Measurements from ENCODE around the gene STK32B. TPM values are rescaled to one million over a fixed set of nuclear protein-coding genes. Genes with fewer than 3 reads are reported as not detected.
A peak's percentile ranks its signal among the peaks of the same experiment; 100 is the strongest.

Gene STK32B
- total and polyA plus RNA-seq, 2 experiments from 2014 or later = 0.71 to 2.3 TPM

DNA sequence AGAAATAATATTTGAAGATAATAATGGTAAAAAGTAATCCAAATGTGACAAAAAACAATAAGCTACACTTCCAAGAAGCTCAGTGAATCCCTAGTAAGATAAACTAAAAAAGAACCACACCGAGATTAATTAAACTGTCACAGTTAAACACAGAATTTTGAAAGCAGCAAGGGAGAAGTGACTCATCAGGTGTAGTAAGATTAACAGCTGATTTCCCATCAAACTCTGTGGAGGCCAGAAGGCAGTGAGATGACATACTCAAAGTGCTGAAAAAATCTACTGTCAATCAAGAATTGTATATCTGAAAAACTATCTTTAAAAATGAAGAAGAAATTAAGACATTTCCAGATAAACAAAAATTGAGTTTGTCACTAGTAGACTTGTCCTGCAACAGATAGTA is 35.3 kb downstream of the STK32B start:
- ATAC-seq = no peak
- Histone ChIP-seq H3K4me2 (no peak overlapping the region), H4K20me1 (replicated peaks; ENCODE audit: insufficient read depth) (no peaks in the 10 kb centered on the region), H3K9me2 (ENCODE audit: insufficient read depth) (no peaks in the 10 kb centered on the region), H3F3A (replicated peaks; ENCODE audit: low read depth) (no peaks in the 10 kb centered on the region), H3K27ac (ENCODE audit: low read depth) (no peak overlapping the region), H2AFZ (no peak overlapping the region), H3K27me3 (ENCODE audit: insufficient read depth) (no peaks in the 10 kb centered on the region), H3K36me3 (ENCODE audit: insufficient read depth) (no peaks in the 10 kb centered on the region), H3K79me2 (replicated peaks; ENCODE audit: insufficient read depth) (no peaks in the 10 kb centered on the region), H3K4me3 (no peak overlapping the region), H3K4me1 (ENCODE audit: insufficient read depth) (no peaks in the 10 kb centered on the region)
- no peaks in the 10 kb centered on the region for H3K27me3 Mint-ChIP-seq (ENCODE audit: insufficient read depth, low read depth, poor library complexity)
- TF ChIP-seq EZH2phosphoT487 (IDR thresholded peaks at IDR 0.05; ENCODE audit: unreplicated experiment) (no peak), STAT1 (IDR thresholded peaks at IDR 0.05; ENCODE audit: unreplicated experiment) (no peak), ZNF331 (CRISPR knock-in tag; IDR thresholded peaks at IDR 0.05; ENCODE audit: low read depth) (no peak)
- TF ChIP-seq, protein P1, sequence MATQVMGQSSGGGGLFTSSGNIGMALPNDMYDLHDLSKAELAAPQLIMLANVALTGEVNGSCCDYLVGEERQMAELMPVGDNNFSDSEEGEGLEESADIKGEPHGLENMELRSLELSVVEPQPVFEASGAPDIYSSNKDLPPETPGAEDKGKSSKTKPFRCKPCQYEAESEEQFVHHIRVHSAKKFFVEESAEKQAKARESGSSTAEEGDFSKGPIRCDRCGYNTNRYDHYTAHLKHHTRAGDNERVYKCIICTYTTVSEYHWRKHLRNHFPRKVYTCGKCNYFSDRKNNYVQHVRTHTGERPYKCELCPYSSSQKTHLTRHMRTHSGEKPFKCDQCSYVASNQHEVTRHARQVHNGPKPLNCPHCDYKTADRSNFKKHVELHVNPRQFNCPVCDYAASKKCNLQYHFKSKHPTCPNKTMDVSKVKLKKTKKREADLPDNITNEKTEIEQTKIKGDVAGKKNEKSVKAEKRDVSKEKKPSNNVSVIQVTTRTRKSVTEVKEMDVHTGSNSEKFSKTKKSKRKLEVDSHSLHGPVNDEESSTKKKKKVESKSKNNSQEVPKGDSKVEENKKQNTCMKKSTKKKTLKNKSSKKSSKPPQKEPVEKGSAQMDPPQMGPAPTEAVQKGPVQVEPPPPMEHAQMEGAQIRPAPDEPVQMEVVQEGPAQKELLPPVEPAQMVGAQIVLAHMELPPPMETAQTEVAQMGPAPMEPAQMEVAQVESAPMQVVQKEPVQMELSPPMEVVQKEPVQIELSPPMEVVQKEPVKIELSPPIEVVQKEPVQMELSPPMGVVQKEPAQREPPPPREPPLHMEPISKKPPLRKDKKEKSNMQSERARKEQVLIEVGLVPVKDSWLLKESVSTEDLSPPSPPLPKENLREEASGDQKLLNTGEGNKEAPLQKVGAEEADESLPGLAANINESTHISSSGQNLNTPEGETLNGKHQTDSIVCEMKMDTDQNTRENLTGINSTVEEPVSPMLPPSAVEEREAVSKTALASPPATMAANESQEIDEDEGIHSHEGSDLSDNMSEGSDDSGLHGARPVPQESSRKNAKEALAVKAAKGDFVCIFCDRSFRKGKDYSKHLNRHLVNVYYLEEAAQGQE (IDR thresholded peaks at IDR 0.05; ENCODE audit: unreplicated experiment) = no peak
- TF ChIP-seq, protein P2, sequence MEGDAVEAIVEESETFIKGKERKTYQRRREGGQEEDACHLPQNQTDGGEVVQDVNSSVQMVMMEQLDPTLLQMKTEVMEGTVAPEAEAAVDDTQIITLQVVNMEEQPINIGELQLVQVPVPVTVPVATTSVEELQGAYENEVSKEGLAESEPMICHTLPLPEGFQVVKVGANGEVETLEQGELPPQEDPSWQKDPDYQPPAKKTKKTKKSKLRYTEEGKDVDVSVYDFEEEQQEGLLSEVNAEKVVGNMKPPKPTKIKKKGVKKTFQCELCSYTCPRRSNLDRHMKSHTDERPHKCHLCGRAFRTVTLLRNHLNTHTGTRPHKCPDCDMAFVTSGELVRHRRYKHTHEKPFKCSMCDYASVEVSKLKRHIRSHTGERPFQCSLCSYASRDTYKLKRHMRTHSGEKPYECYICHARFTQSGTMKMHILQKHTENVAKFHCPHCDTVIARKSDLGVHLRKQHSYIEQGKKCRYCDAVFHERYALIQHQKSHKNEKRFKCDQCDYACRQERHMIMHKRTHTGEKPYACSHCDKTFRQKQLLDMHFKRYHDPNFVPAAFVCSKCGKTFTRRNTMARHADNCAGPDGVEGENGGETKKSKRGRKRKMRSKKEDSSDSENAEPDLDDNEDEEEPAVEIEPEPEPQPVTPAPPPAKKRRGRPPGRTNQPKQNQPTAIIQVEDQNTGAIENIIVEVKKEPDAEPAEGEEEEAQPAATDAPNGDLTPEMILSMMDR (conservative IDR thresholded peaks at IDR 0.05; ENCODE audit: low read depth in 2 of 2) = no peak
- no peaks in the 10 kb centered on the region for H3K4me1 Mint-ChIP-seq
- H3K4me3 Mint-ChIP-seq = no peak overlapping the region
- H3K36me3 Mint-ChIP-seq (ENCODE audit: low read depth) = peaks cover 8% of the 10 kb centered on the region; the same call in 1 of the 3 replicates
- no peak for DNase-seq (ENCODE audit: low spot score)
- H3K9me3 Mint-ChIP-seq = peaks cover 26% of the 10 kb centered on the region
- no peak overlapping the region for H3K27ac Mint-ChIP-seq

DNA sequence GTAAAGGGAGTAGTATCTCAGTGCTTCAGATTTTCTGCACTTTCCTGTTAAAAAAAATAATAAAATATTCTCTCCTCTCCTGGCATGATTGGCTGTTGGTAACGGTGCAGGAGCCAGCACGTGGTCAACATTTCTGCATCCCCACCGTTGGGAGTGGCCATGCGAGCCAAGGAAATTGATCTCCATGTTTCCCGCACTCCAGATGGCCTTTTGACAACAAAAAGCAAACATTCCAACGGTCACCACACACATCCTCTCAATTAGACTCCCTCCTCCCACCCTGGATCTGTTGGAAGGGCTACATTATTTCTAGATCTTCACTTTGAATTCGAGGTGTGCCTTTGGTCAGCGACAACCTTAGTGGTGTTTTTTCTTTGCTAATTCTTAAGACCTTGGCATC is 45.0 kb downstream of the STK32B start:
- Histone ChIP-seq H3K9me2 (ENCODE audit: insufficient read depth) (no peaks in the 10 kb centered on the region), H3K36me3 (ENCODE audit: insufficient read depth) (no peaks in the 10 kb centered on the region), H3F3A (replicated peaks; ENCODE audit: low read depth) (no peaks in the 10 kb centered on the region), H3K4me3 (no peak overlapping the region), H3K4me1 (ENCODE audit: insufficient read depth) (no peaks in the 10 kb centered on the region), H3K4me2 (no peak overlapping the region), H3K27me3 (ENCODE audit: insufficient read depth) (no peaks in the 10 kb centered on the region), H3K27ac (ENCODE audit: low read depth) (no peak overlapping the region), H2AFZ (no peak overlapping the region), H4K20me1 (replicated peaks; ENCODE audit: insufficient read depth) (no peaks in the 10 kb centered on the region), H3K79me2 (replicated peaks; ENCODE audit: insufficient read depth) (no peaks in the 10 kb centered on the region)
- DNase-seq (ENCODE audit: low spot score) (peak; percentile 8), ATAC-seq (no peak)
- Mint-ChIP-seq H3K4me1 (no peaks in the 10 kb centered on the region; the same call in 2 of the 3 replicates), H3K9me3 (no peaks in the 10 kb centered on the region; the same call in 2 of the 3 replicates), H3K27me3 (ENCODE audit: insufficient read depth, low read depth, poor library complexity) (peaks cover 6% of the 10 kb centered on the region), H3K4me3 (no peak overlapping the region), H3K36me3 (ENCODE audit: low read depth) (no peaks in the 10 kb centered on the region), H3K27ac (no peak overlapping the region)
- TF ChIP-seq, protein P3, sequence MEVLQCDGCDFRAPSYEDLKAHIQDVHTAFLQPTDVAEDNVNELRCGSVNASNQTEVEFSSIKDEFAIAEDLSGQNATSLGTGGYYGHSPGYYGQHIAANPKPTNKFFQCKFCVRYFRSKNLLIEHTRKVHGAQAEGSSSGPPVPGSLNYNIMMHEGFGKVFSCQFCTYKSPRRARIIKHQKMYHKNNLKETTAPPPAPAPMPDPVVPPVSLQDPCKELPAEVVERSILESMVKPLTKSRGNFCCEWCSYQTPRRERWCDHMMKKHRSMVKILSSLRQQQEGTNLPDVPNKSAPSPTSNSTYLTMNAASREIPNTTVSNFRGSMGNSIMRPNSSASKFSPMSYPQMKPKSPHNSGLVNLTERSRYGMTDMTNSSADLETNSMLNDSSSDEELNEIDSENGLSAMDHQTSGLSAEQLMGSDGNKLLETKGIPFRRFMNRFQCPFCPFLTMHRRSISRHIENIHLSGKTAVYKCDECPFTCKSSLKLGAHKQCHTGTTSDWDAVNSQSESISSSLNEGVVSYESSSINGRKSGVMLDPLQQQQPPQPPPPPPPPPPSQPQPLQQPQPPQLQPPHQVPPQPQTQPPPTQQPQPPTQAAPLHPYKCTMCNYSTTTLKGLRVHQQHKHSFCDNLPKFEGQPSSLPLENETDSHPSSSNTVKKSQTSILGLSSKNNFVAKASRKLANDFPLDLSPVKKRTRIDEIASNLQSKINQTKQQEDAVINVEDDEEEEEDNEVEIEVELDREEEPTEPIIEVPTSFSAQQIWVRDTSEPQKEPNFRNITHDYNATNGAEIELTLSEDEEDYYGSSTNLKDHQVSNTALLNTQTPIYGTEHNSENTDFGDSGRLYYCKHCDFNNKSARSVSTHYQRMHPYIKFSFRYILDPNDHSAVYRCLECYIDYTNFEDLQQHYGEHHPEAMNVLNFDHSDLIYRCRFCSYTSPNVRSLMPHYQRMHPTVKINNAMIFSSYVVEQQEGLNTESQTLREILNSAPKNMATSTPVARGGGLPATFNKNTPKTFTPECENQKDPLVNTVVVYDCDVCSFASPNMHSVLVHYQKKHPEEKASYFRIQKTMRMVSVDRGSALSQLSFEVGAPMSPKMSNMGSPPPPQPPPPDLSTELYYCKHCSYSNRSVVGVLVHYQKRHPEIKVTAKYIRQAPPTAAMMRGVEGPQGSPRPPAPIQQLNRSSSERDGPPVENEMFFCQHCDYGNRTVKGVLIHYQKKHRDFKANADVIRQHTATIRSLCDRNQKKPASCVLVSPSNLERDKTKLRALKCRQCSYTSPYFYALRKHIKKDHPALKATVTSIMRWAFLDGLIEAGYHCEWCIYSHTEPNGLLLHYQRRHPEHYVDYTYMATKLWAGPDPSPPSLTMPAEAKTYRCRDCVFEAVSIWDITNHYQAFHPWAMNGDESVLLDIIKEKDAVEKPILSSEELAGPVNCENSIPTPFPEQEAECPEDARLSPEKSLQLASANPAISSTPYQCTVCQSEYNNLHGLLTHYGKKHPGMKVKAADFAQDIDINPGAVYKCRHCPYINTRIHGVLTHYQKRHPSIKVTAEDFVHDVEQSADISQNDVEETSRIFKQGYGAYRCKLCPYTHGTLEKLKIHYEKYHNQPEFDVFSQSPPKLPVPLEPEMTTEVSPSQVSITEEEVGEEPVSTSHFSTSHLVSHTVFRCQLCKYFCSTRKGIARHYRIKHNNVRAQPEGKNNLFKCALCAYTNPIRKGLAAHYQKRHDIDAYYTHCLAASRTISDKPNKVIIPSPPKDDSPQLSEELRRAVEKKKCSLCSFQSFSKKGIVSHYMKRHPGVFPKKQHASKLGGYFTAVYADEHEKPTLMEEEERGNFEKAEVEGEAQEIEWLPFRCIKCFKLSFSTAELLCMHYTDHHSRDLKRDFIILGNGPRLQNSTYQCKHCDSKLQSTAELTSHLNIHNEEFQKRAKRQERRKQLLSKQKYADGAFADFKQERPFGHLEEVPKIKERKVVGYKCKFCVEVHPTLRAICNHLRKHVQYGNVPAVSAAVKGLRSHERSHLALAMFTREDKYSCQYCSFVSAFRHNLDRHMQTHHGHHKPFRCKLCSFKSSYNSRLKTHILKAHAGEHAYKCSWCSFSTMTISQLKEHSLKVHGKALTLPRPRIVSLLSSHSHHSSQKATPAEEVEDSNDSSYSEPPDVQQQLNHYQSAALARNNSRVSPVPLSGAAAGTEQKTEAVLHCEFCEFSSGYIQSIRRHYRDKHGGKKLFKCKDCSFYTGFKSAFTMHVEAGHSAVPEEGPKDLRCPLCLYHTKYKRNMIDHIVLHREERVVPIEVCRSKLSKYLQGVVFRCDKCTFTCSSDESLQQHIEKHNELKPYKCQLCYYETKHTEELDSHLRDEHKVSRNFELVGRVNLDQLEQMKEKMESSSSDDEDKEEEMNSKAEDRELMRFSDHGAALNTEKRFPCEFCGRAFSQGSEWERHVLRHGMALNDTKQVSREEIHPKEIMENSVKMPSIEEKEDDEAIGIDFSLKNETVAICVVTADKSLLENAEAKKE (CRISPR knock-in tag; IDR thresholded peaks at IDR 0.05) = no peak
- no peak for TF ChIP-seq EZH2phosphoT487 (IDR thresholded peaks at IDR 0.05; ENCODE audit: unreplicated experiment)
- TF ChIP-seq STAT1 (IDR thresholded peaks at IDR 0.05; ENCODE audit: unreplicated experiment) = no peak
- no peak for TF ChIP-seq ZNF331 (CRISPR knock-in tag; IDR thresholded peaks at IDR 0.05; ENCODE audit: low read depth)
- TF ChIP-seq, protein P2 (conservative IDR thresholded peaks at IDR 0.05; ENCODE audit: low read depth in 2 of 2) = no peak
